GM04503 (cell line): ENCODE data around the gene MZT2A.
"Not testable (repeated sequence)": the region's sequence is repeated elsewhere in the genome, so short reads cannot be mapped to it uniquely, and the experiment has no call there.

Experiments
- DNase-seq: peaks from one replicate; pipeline ENCODE4 v3.0.0-alpha.2; 2012; ENCODE audit warnings: low read depth

Gene MZT2A

GRCh38 chr2:131491469-131491836, 744 bp downstream of the MZT2A start:
- DNase-seq, result not testable (repeated sequence)

DNA sequence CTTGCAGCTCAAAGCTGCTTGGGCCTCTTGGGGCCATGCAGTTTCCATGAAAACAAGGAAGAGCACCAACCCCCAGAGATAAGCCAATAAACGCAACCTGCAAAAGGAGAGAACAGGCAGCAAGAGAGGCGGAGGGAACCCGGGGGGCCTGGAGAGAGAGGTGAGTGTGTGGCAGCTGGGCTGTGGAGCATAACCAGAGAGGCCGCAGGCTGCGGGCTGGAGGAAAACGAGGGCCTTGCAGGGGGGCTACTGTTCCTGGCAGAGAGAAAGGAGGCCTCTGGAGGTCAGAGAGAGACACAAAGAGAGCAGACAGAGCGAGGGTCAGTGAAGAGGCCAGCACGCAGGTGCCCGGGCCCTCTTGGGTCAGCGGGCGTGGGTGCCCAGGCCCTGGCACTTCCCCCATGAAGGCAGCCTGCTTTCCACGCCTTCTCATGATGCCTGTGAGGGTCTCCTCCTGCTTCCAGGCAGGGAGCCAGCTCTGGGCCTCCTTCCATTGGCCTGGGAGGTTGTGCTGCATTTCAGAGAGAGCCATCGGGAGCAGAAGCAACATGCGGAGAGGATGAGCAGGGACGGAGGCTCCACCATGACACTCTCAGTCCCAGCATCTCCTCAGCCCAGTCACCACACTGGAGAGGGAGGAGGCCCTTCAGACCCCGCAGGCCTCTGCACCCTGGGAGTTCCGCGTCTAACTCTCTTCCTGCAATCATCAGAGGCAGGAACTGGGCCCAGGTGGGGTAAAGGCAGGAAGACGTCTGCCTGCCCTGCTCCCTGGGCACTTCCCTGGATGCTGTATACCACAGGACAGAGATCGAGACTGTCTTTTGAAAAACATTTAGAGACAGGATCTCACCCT, 1.4 kb downstream of the MZT2A start:
- DNase-seq, result not testable (repeated sequence)

- DNase-seq, result no peak
These were observed 3.6 kb downstream of the MZT2A start for GRCh38 chr2:131488306-131489205.

GRCh38 chr2:131486201-131486902, 5.8 kb downstream of the MZT2A start:
- not testable (repeated sequence) for DNase-seq

GRCh38 chr2:131484906-131485460, 7.2 kb downstream of the MZT2A start:
- not testable (repeated sequence) for DNase-seq

- not testable (repeated sequence) for DNase-seq
These were observed 8.0 kb downstream of the MZT2A start for GRCh38 chr2:131483981-131484820.

DNA sequence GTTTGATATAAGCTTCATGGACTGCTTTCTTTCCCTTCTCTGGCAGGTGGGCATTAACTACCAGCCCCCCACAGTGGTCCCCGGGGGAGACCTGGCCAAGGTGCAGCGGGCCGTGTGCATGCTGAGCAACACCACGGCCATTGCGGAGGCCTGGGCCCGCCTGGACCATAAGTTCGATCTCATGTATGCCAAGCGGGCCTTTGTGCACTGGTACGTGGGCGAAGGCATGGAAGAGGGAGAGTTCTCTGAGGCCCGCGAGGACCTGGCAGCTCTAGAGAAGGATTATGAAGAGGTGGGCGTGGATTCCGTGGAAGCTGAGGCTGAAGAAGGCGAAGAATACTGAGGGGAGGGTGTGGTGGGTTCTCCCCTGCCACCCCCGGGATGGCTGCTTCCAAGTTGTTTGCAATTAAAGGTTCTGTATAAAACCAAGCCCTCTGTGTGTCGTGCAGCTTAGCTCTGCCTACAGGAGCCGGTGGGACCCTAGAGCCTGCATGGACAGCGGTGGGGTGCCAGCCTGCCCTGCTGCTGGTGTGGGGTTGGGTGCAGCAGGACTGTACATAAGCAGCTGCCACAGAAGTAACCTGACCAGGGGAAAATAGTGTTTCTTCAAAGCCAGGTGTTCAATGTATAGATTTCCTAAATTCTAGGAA, 9.6 kb downstream of the MZT2A start:
- DNase-seq, result not testable (repeated sequence)

GRCh38 chr2:131480351-131480750, 11.8 kb downstream of the MZT2A start:
- not testable (repeated sequence) for DNase-seq

DNA sequence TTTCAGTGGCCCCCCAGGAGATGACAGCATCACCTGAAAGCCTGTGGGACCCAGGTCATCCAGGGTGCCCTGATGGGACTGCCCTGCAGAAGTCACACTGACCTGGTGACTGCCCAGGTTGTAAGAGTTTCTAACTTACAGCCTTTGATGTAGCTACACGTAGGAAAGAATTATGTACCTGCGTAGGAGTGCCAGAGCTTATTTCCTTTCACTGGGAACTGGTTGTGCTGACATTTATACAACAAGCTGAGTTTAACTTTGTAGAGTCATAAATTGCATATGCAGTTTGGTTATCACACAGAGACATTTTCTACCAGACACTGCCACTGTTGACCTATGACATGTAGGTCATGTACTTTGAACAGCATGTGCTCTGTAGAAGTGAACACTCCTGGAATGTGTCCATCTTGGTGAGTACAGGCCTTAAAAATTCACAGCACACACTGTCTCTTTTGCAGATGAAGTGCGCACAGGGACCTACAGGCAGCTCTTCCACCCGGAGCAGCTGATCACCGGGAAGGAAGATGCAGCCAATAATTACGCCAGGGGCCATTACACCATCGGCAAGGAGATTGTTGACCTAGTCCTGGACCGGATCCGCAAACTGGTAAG, 13.2 kb downstream of the MZT2A start:
- DNase-seq, result not testable (repeated sequence)

DNA sequence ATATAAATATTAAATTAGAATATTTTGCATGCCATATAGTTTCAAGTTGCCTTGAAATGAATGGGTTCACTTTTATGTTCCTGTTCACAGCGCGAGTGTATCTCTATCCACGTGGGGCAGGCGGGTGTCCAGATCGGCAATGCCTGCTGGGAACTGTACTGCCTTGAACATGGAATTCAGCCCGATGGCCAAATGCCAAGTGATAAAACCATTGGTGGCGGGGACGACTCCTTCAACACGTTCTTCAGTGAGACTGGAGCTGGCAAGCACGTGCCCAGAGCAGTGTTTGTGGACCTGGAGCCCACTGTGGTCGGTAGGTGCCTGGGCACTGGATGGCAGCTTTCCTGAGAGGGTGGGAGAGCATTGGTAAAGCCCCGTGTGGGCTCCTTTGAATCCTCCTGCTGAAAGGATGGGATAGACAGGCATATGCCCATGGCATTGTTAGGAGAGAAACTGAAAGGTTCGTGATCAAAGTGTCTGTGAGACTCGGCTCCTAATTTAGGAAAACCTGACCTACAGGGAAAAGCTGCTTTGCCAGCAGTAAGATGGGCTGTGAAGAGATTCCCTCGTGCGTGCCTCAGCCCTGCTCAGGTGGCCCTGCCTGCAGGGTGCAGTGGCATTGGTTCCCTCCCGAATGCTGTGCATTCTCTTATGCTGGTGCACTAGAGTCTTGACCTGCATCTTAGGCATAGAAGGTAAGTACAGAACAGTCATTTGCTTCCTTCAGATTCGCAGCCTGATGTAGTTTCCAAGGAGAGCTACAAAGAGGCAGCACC, 13.9 kb downstream of the MZT2A start:
- not testable (repeated sequence) for DNase-seq

GRCh38 chr2:131477227-131477626, 15.0 kb downstream of the MZT2A start:
- not testable (repeated sequence) for DNase-seq

DNA sequence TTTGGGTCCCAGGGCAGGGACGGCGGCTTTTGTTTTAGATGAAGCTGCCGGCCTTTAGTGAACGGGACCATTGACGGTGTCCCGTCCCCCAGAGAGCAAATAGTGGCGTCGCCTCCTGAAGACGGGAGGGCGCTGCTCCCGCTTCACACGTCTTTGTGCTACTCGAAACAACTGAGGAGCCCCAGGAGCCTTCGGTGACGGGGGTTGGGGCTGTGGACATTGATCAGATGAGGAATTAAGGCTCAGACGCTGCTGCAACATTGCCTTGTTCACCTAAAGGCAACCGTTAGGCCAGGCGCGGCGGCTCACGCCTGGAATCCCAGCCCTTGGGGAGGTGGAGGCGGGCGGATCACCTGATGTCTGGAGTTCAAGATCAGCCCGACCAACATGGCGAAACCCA, 15.8 kb downstream of the MZT2A start:
- DNase-seq, result not testable (repeated sequence)

- no peak for DNase-seq
These were observed 16.4 kb downstream of the MZT2A start, which contains the start of gene TUBA3D for GRCh38 chr2:131475831-131476230. Gene TUBA3D (plus strand): TSS chr2:131476119. CDS start chr2:131476200, 81 bp downstream.

- DNase-seq, result not testable (repeated sequence)
These were observed 18.9 kb downstream of the MZT2A start for GRCh38 chr2:131473266-131473665.

GRCh38 chr2:131471624-131472023, 20.6 kb downstream of the MZT2A start:
- not testable (repeated sequence) for DNase-seq

- DNase-seq, result not testable (repeated sequence)
These were observed 21.3 kb downstream of the MZT2A start for GRCh38 chr2:131470944-131471343.

GRCh38 chr2:131467722-131468121, 24.5 kb downstream of the MZT2A start:
- not testable (repeated sequence) for DNase-seq

- not testable (repeated sequence) for DNase-seq
These were observed 37.3 kb downstream of the MZT2A start for GRCh38 chr2:131454914-131455313.
